DOHH2 (cell line): ENCODE results near the gene ZNF280D.

Experiments used
- H3F3A ChIP-seq: fragments of 200-600 bp; sonication (generic), shearing (Covaris generic); 2 replicates; pipeline ENCODE4 v1.6.0; 2016; ENCODE audit warnings: antibody characterized with exemption, mild to moderate bottlenecking; ENCODE audit not compliant: control insufficient read depth, insufficient read depth
- H3K27ac ChIP-seq: fragments of 200-600 bp; sonication (generic); 2 replicates; pipeline ENCODE4 v1.5.1; 2014; ENCODE audit warnings: low read depth, mild to moderate bottlenecking, low read length, moderate library complexity
- H3K27me3 ChIP-seq: fragments of 200-600 bp; sonication (generic); 2 replicates; pipeline ENCODE4 v1.6.1; 2014; ENCODE audit warnings: mild to moderate bottlenecking, low read length, mixed read lengths; ENCODE audit not compliant: control insufficient read depth
- H3K36me3 ChIP-seq: fragments of 200-600 bp; sonication (generic); 2 replicates; pipeline ENCODE4 v1.6.1; 2014; ENCODE audit warnings: mild to moderate bottlenecking, low read length, moderate library complexity, mixed read lengths; ENCODE audit not compliant: control insufficient read depth
- H3K4me1 ChIP-seq: fragments of 200-600 bp; sonication (generic); 2 replicates; pipeline ENCODE4 v1.6.1; 2014; ENCODE audit warnings: mild to moderate bottlenecking, low read length, mixed read lengths; ENCODE audit not compliant: control insufficient read depth
- H3K4me2 ChIP-seq: fragments of 200-600 bp; sonication (generic); 2 replicates; pipeline ENCODE4 v1.6.0; 2014; ENCODE audit warnings: mild to moderate bottlenecking, low read length, moderate library complexity
- H3K4me3 ChIP-seq: fragments of 200-600 bp; sonication (generic); 2 replicates; pipeline ENCODE4 v1.5.1; 2014; ENCODE audit warnings: mild to moderate bottlenecking, low read length, mixed read lengths
- H3K79me2 ChIP-seq: fragments of 200-600 bp; sonication (generic); 2 replicates; pipeline ENCODE4 v1.6.1; 2014; ENCODE audit warnings: mild to moderate bottlenecking, low read length, mixed read lengths; ENCODE audit not compliant: control insufficient read depth
- H3K9me2 ChIP-seq: fragments of 200-600 bp; sonication (generic); replicated peaks from 2 replicates; pipeline ENCODE4 v1.6.1; 2014; ENCODE audit warnings: mild to moderate bottlenecking, low read length, mixed read lengths; ENCODE audit not compliant: control insufficient read depth
- H3K9me3 ChIP-seq: fragments of 200-600 bp; sonication (generic); 2 replicates; pipeline ENCODE4 v1.6.1; 2014; ENCODE audit warnings: antibody characterized with exemption, low read length, mixed read lengths; ENCODE audit not compliant: control insufficient read depth, insufficient read depth
- H4K20me1 ChIP-seq: fragments of 200-600 bp; sonication (generic); 2 replicates; pipeline ENCODE4 v1.6.0; 2014; ENCODE audit warnings: low read depth, mild to moderate bottlenecking, antibody characterized with exemption, low read length, moderate library complexity; ENCODE audit not compliant: control insufficient read depth, insufficient read depth
- CTCF ChIP-seq: fragments of 200-600 bp; sonication (generic); IDR thresholded peaks from one replicate; pipeline ENCODE4 v1.5.1; 2014; ENCODE audit warnings: antibody characterized with exemption, mild to moderate bottlenecking, low read depth, low read length; ENCODE audit not compliant: poor library complexity, severe bottlenecking
- EZH2phosphoT487 ChIP-seq: fragments of 200-600 bp; sonication (generic); IDR thresholded peaks from 2 replicates; pipeline ENCODE4 v1.6.1; 2017; ENCODE audit warnings: borderline replicate concordance, mild to moderate bottlenecking, antibody characterized with exemption, low read length, moderate library complexity, mixed read lengths

Gene ZNF280D

GRCh38 chr15:56759450-56759845, 26.1 kb upstream of the ZNF280D start:
- Histone ChIP-seq H3K9me2 (no peaks in the 10 kb centered on the region), H4K20me1 (no peaks in the 10 kb centered on the region), H3K36me3 (no peaks in the 10 kb centered on the region), H3K9me3 (no peaks in the 10 kb centered on the region), H3K4me3 (no peak overlapping the region), H3K4me1 (peaks cover 16% of the 10 kb centered on the region), H3K4me2 (no peak overlapping the region), H3K27ac (no peak overlapping the region), H3K79me2 (no peaks in the 10 kb centered on the region), H3K27me3 (no peaks in the 10 kb centered on the region), H3F3A (no peaks in the 10 kb centered on the region)
- TF ChIP-seq EZH2phosphoT487 (no peak), CTCF (no peak)

GRCh38 chr15:56758770-56759449, 25.6 kb upstream of the ZNF280D start:
- Histone ChIP-seq H3K27ac (no peak overlapping the region), H3K4me1 (peaks cover 16% of the 10 kb centered on the region), H3K9me2 (no peaks in the 10 kb centered on the region), H3K27me3 (no peaks in the 10 kb centered on the region), H3K4me2 (peak overlapping the region; percentile 26; the same call in 1 of the 2 replicates), H3K4me3 (no peak overlapping the region), H3K36me3 (no peaks in the 10 kb centered on the region), H3F3A (no peaks in the 10 kb centered on the region), H4K20me1 (no peaks in the 10 kb centered on the region), H3K9me3 (no peaks in the 10 kb centered on the region), H3K79me2 (no peaks in the 10 kb centered on the region)
- TF ChIP-seq CTCF (no peak), EZH2phosphoT487 (no peak)

GRCh38 chr15:56757875-56758274, 24.6 kb upstream of the ZNF280D start:
- Histone ChIP-seq H3K4me2 (peak overlapping the region; percentile 26; the same call in 1 of the 2 replicates), H3K27ac (no peak overlapping the region)
- TF ChIP-seq EZH2phosphoT487 (no peak), CTCF (no peak)

More at GRCh38 chr15:56757875-56758274, 24.6 kb upstream of the ZNF280D start:
- Histone ChIP-seq H4K20me1 (no peaks in the 10 kb centered on the region), H3F3A (no peaks in the 10 kb centered on the region), H3K9me2 (no peaks in the 10 kb centered on the region), H3K9me3 (no peaks in the 10 kb centered on the region), H3K4me3 (no peak overlapping the region; the same call in 1 of the 2 replicates), H3K27me3 (no peaks in the 10 kb centered on the region), H3K79me2 (no peaks in the 10 kb centered on the region), H3K4me1 (peaks cover 16% of the 10 kb centered on the region), H3K36me3 (no peaks in the 10 kb centered on the region)
